ENCODE data around the gene KLHL36.

- no peak for TF ChIP-seq CTCF (IDR thresholded peaks at IDR 0.05; ENCODE audit: insufficient read depth, low read depth, low read length)
- TF ChIP-seq EZH2 (IDR thresholded peaks at IDR 0.05; ENCODE audit: insufficient read depth, low read length): no peak
Observed at GRCh38 chr16:84614073-84614459, 34.2 kb upstream of the KLHL36 start.
